BJ (cell line): Measurements from ENCODE around the gene ESYT2. TPM values are rescaled to one million over a fixed set of nuclear protein-coding genes. Genes with fewer than 3 reads are reported as not detected.

ENCODE experiments used
- CTCF ChIA-PET: fragments of 350-600 bp; formaldehyde crosslinking; extraction: SDS; loops from one replicate; lab custom pipeline; 2021; ENCODE audit warnings: antibody characterized with exemption, inconsistent platforms; lab: Yijun Ruan, JAX
- POLR2A ChIA-PET: fragments of 300-600 bp; sonication (Branson Sonifier 250); formaldehyde crosslinking; extraction: SDS; loops from one replicate; lab custom pipeline; 2021; ENCODE audit warnings: antibody characterized with exemption; lab: Charles Lee
- DNase-seq: peaks from one replicate; pipeline ENCODE4 v3.0.0-alpha.2; 2011; ENCODE audit warnings: low read depth
- H3K27me3 ChIP-seq: 2 replicates; pipeline ENCODE4 v1.6.0; 2011; ENCODE audit warnings: low read length; ENCODE audit not compliant: control insufficient read depth, insufficient read depth
- H3K36me3 ChIP-seq: 2 replicates; pipeline ENCODE4 v1.5.1; 2011; ENCODE audit warnings: low read length; ENCODE audit not compliant: control insufficient read depth, insufficient read depth
- H3K4me3 ChIP-seq: 2 replicates; pipeline ENCODE4 v1.5.1; 2011; ENCODE audit warnings: low read depth, mild to moderate bottlenecking, control low read depth, low read length
- polyA plus RNA-seq: library from polyadenylated mRNA; depleted of rRNA; stranded (reverse); fragments of >200 nt; gene quantifications from 2 replicates; pipeline ENCODE4 v1.2.3, GENCODE V29; 2011
- TF ChIP-seq, protein P1 (sequence below): IDR thresholded peaks from 2 replicates; pipeline ENCODE4 v1.5.1; 2011; ENCODE audit warnings: low read depth, mild to moderate bottlenecking, control low read depth, inconsistent platforms, low read length, moderate library complexity; ENCODE audit not compliant: insufficient read depth

Gene ESYT2
- polyA plus RNA-seq, 1 experiment, result 49.2 TPM

DNA sequence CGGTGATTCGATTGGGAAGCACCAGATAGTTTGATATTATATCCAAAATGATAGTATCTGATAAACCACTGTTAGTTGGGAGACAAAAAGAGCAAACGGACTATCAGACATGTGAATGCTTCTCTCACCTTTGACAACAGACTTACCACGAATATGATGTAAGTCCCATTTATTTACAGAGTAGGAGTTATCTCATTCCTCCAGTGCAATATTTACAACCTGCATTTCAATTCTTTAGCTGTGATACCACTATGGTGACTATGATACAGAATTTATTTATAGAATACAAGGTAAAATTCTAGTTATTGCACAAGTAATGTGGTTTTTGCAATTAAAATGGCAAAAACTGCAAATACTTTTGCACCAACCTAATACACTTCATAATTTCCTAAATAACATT, 61.6 kb downstream of the ESYT2 start:
- Histone ChIP-seq H3K36me3 (peaks cover 9% of the 10 kb centered on the region), H3K27me3 (no peaks in the 10 kb centered on the region), H3K4me3 (no peak overlapping the region)
- TF ChIP-seq, protein P1, sequence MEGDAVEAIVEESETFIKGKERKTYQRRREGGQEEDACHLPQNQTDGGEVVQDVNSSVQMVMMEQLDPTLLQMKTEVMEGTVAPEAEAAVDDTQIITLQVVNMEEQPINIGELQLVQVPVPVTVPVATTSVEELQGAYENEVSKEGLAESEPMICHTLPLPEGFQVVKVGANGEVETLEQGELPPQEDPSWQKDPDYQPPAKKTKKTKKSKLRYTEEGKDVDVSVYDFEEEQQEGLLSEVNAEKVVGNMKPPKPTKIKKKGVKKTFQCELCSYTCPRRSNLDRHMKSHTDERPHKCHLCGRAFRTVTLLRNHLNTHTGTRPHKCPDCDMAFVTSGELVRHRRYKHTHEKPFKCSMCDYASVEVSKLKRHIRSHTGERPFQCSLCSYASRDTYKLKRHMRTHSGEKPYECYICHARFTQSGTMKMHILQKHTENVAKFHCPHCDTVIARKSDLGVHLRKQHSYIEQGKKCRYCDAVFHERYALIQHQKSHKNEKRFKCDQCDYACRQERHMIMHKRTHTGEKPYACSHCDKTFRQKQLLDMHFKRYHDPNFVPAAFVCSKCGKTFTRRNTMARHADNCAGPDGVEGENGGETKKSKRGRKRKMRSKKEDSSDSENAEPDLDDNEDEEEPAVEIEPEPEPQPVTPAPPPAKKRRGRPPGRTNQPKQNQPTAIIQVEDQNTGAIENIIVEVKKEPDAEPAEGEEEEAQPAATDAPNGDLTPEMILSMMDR, result no peak
- ChIA-PET POLR2A (no interaction called here), CTCF (no interaction called here)
- DNase-seq, result no peak

DNA sequence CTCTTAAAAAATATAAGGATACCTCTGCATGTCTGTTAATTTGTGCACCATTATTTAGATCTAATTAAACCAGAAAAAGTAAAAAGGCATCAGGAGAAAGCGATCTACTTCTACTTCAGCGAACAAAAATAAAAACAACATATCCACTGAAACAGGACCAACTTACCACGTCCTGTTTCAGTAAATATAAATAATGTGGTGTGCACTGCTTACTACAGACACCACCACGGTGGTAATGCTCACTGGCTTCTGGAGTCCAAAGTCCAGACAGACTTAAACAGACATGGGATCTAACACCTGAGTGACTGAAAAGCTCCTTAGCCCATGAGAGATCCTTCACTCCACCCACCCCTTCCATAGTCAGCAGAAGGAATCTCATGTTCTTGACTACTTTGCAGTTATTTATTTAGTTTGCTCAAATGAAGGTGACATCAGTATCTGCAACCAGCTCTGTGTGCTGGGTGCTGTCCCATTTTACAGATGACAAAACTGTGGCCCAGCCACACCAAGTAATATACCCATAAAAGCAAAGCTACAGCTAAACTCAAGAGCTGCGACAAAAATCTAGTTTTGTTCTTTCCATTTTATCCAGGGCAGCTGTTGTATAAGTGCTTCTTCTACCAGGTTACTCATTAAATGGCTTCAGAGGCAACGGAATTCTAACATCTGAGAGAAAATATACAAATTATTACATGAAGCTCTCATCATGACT, 62.6 kb downstream of the ESYT2 start:
- ChIA-PET CTCF (interaction anchor here (1.3 kb wide), 1 partner anchor 100 kb away, joined by 4 read pairs; no protein-coding TSS in a partner anchor), POLR2A (no interaction called here)
- H3K36me3 ChIP-seq, result peaks cover 12% of the 10 kb centered on the region
- TF ChIP-seq, protein P1, result no peak
- H3K4me3 ChIP-seq, result no peak overlapping the region
- DNase-seq, result no peak
- H3K27me3 ChIP-seq, result no peaks in the 10 kb centered on the region

DNA sequence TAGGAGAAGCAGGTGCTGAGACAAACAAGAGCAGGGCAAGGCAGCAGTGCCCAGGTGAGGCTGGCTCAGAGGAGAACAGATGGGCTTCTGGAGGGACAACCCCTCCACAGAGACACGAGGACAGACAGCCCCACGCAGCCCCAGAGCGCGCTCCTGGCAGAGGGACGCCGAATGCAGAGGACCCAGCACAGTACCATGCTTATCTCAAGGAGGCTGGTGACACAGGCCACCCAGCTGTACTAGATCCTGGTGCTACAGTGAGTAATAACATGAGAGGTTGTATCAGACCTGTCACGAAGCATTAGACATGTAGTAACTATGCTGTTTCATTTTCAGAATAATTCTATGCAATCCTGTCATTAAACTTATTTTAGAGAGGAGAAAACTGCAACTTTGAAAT, 64.3 kb downstream of the ESYT2 start:
- CTCF ChIA-PET, result no interaction called here
- Histone ChIP-seq H3K36me3 (peaks cover 13% of the 10 kb centered on the region), H3K27me3 (no peaks in the 10 kb centered on the region), H3K4me3 (no peak overlapping the region)
- POLR2A ChIA-PET, result no interaction called here
- TF ChIP-seq, protein P1, result no peak
- no peak for DNase-seq

DNA sequence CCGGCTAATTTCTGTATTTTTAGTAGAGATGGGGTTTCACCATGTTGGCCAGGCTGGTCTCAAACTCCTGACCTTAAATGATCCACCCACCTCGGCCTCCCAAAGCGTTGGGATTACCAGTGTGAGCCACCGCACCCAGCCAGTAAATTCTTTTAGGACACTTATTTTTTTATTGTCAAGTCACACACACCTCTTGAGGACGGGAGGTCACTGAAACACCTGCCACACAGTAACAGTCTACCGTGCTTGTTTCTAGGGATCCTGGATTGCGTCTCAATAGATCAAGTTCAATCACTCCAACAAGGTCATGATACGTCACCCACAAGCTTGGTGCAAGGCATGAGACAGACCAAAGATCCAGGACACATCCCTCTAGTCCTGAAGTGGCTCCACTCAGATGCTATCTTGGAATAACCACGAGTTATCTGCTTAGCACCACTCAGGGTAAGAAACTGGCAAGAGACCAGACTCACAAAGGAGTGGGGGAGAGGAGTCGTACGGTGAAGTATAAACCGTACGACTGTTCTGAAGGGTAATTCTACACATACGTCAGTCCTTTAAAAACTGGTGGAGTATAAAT, 65.8 kb downstream of the ESYT2 start:
- no peak overlapping the region for H3K4me3 ChIP-seq
- CTCF ChIA-PET, result no interaction called here
- no peak for DNase-seq
- H3K27me3 ChIP-seq, result no peaks in the 10 kb centered on the region
- TF ChIP-seq, protein P1, result no peak
- H3K36me3 ChIP-seq, result peaks cover 16% of the 10 kb centered on the region
- POLR2A ChIA-PET, result no interaction called here

DNA sequence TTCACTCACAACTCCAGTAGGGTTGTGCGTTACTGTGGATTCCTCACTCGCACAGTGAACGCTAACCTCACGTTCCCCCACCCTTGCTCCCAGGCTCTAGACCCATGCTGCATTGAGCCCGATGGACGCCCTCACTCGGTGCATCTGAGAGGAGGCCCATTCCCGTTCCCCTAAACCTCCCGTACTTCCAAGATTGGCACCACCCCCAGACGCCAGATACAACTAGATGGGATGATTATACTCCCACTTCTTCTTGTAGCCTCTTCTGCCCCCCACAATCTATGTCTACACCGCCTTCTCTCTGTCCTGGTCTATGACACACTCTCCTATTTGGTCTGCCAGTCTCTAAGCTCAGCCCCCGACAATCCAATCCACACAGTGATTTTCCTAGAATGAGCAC, 67.4 kb downstream of the ESYT2 start:
- ChIA-PET CTCF (interaction anchor here (0.7 kb wide), 1 partner anchor 102 kb away, joined by 3 read pairs; no protein-coding TSS in a partner anchor), POLR2A (no interaction called here)
- no peak for DNase-seq
- Histone ChIP-seq H3K36me3 (peaks cover 16% of the 10 kb centered on the region), H3K27me3 (no peaks in the 10 kb centered on the region), H3K4me3 (no peak overlapping the region)
- TF ChIP-seq, protein P1, result no peak
